GM21526 (cell line): ENCODE data around the gene PRR7.
A peak's percentile ranks its signal among the peaks of the same experiment; 100 is the strongest.

ENCODE experiments used
- ATAC-seq: cut with Tn5 transposase; IDR thresholded peaks from one replicate; pipeline ENCODE4 v1.9.1; 2021; ENCODE audit warnings: moderate library complexity; ENCODE audit not compliant: unreplicated experiment, low FRiP score

The PRR7 gene

GRCh38 chr5:177421062-177421798 lies 25.4 kb upstream of the PRR7 start:
- no peak for ATAC-seq

DNA sequence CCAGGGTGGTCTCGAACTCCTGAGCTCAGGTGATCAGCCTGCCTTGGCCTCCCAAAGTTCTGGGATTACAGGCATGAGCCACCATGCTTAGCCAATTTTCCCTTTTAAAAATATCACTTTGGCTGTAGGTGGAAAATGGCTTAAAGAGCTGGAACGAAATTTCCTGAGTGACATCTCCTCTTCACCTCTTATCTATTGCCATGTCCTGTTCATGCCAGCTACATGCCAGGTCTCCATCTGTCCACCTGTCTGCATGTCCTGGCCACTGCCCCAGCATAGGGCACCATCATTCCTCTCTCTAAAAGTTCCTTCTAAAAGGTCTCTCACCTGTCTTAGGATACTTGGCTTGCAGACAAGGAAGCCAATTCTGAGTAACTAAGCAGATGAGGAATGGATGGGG lies 22.9 kb upstream of the PRR7 start:
- no peak for ATAC-seq

GRCh38 chr5:177425196-177425800 lies 21.3 kb upstream of the PRR7 start:
- no peak for ATAC-seq

GRCh38 chr5:177425801-177426565 lies 20.6 kb upstream of the PRR7 start:
- ATAC-seq, result peak; percentile 74

- peak; percentile 12 for ATAC-seq
These were observed 19.9 kb upstream of the PRR7 start, which contains the start of gene GRK6 for GRCh38 chr5:177426566-177427210. Gene GRK6 (plus strand): TSS chr5:177426676. CDS start chr5:177426846, 170 bp downstream.

GRCh38 chr5:177427211-177427822 lies 19.3 kb upstream of the PRR7 start:
- ATAC-seq, result no peak

GRCh38 chr5:177427919-177428573 lies 18.6 kb upstream of the PRR7 start:
- ATAC-seq, result no peak

GRCh38 chr5:177428574-177429217 lies 17.9 kb upstream of the PRR7 start:
- ATAC-seq, result no peak

GRCh38 chr5:177429248-177430040 lies 17.2 kb upstream of the PRR7 start:
- ATAC-seq, result no peak

DNA sequence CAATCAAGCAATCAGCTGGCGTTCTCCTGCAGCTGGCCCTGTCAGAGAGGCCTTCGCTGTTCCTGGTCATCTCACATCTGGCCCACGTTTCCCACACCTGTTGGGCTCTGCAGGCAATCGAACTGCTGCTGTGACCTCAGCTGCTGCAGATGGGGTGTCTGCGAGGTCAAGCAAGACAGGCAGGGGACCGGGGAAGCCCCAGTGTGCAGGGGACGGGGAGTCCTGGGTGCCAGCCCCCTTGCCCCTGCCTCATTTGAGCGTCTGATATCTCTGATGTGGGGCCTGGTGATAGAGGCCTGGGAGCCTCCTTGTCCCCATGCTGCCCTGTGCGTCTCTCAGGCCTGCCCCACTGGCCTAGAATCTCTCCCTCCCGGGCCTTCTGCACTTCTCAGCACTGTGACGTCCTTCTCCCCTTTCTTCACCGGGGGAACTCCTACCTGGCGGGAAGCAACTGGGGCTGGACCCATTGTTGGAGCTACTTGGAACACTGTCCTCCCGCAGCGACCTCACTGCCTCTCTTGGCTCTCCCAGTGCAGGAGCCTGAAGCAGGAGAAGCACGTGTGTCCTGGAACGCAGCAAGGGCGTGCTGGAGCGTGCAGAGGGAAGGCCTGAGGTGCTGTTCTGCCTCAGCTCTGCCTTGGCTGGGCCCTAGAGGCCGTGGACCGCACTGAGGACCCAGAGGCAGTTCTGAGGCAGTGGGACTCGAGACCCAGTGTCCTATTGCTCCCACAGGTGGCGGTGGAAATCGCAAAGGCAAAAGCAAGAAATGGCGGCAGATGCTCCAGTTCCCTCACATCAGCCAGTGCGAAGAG lies 16.3 kb upstream of the PRR7 start:
- ATAC-seq, result no peak

- ATAC-seq, result no peak
These were observed 15.7 kb upstream of the PRR7 start for GRCh38 chr5:177430972-177431316.

- ATAC-seq, result peak; percentile 39
These were observed 15.1 kb upstream of the PRR7 start for GRCh38 chr5:177431317-177432142.

GRCh38 chr5:177432143-177432838 lies 14.3 kb upstream of the PRR7 start:
- ATAC-seq, result no peak

DNA sequence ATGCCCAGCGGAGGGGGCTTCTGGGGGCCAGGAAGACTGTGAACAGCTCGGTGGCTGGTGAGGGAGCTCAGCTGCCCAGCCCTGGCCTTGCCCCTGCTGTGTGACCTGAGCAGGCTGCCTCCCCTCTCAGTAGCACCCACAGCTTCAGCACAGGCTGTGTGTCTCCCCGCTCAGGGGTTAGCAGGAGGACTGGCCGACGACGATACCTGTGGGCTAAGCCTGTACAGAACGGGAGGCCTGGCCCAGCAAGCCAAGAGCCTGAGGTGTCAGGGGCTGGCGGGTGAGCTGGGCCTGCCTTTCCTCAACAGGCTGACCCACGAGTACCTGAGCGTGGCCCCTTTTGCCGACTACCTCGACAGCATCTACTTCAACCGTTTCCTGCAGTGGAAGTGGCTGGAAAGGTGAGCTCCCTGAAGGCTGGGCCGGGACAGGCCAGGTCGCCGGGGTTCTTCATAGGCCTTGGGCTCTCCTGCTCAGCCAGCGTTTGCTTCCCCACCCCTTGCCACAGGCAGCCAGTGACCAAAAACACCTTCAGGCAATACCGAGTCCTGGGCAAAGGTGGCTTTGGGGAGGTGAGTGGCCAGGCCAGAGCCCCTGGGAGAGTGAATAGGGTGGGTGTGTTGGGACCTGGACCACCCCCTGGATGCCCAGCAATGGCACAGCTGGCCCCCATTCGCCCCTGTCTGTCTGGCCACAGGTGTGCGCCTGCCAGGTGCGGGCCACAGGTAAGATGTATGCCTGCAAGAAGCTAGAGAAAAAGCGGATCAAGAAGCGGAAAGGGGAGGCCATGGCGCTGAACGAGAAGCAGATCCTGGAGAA lies 13.6 kb upstream of the PRR7 start:
- ATAC-seq, result no peak

DNA sequence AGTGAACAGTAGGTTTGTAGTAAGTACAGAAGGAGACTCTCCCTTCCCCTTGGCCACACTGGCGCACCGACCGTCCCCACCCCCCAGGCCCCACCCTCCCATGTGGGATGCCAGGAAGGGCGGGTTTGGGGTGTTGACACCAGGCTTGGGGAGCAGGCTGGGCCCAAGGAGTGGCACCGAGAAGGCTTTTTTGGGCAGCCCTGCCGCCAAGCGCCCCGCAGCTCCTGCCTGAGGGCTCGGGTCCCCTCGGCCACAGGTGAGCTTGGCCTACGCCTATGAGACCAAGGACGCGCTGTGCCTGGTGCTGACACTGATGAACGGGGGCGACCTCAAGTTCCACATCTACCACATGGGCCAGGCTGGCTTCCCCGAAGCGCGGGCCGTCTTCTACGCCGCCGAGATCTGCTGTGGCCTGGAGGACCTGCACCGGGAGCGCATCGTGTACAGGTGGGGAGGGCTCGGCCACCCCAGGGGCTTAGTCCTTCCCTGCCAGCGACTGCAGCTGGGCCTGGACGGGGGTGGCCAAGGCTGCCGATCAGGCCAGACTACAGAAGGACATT lies 12.9 kb upstream of the PRR7 start:
- ATAC-seq, result no peak
